AG09309 (cell line): Measurements from ENCODE around the gene RAB19.

Source experiments
- DNase-seq: peaks from one replicate; pipeline ENCODE4 v3.0.0-alpha.2; 2010; ENCODE audit warnings: low read depth
- H3K4me3 ChIP-seq: 2 replicates; pipeline ENCODE4 v1.5.1; 2011; ENCODE audit warnings: mild to moderate bottlenecking, low read depth, low read length, moderate library complexity; ENCODE audit not compliant: control insufficient read depth
- TF ChIP-seq, protein P1 (sequence below): IDR thresholded peaks from 2 replicates; pipeline ENCODE4 v1.5.1; 2011; ENCODE audit warnings: mild to moderate bottlenecking, low read depth, low read length, inconsistent platforms; ENCODE audit not compliant: insufficient read depth, control insufficient read depth; ENCODE audit errors: missing control alignments

The RAB19 gene

DNA sequence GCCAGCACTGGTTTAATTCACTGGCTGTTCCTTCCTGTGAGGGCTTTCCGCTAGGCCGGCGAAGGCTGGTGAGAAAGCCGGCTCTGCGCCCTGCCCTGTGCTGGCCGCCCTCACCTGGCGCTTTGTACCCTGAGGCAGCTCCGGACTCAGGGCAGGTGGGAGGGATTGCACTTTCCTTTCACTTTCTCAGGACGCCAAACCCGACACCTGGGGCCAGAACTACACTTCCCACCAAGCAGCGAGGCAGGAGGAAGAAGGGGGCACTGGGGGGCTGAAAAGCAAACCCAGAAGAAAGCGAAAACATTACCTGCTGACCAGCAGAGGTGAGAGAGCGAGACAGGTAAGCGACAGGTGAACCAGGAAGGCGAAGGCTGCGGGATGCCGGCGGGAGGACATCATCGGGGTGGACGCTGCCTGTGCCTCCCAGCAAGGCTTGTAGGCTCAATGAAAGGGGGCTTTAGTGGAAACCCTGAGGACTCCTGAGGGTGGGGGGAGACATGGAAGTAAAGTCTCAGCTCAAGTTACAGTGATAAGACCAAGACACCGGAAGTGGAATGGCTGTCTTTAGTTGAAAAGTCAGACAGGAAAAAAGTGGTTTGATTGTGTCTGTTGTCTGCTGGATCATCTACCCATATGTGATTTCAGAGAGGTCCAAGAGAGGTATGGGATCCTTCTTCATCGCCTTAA lies at the start of gene RAB19:
TSS of gene RAB19 (plus strand) at position 181 of the 687 bp plus-strand sequence. CDS start 3,589 bp downstream, outside the sequence.
- DNase-seq, result no peak
- no peak within 1 kb of the TSS for H3K4me3 ChIP-seq
- TF ChIP-seq, protein P1, sequence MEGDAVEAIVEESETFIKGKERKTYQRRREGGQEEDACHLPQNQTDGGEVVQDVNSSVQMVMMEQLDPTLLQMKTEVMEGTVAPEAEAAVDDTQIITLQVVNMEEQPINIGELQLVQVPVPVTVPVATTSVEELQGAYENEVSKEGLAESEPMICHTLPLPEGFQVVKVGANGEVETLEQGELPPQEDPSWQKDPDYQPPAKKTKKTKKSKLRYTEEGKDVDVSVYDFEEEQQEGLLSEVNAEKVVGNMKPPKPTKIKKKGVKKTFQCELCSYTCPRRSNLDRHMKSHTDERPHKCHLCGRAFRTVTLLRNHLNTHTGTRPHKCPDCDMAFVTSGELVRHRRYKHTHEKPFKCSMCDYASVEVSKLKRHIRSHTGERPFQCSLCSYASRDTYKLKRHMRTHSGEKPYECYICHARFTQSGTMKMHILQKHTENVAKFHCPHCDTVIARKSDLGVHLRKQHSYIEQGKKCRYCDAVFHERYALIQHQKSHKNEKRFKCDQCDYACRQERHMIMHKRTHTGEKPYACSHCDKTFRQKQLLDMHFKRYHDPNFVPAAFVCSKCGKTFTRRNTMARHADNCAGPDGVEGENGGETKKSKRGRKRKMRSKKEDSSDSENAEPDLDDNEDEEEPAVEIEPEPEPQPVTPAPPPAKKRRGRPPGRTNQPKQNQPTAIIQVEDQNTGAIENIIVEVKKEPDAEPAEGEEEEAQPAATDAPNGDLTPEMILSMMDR, result no peak

GRCh38 chr7:140358024-140358411 lies 45.8 kb upstream of the RAB19 start:
- no peak for DNase-seq
- TF ChIP-seq, protein P1, result no peak

DNA sequence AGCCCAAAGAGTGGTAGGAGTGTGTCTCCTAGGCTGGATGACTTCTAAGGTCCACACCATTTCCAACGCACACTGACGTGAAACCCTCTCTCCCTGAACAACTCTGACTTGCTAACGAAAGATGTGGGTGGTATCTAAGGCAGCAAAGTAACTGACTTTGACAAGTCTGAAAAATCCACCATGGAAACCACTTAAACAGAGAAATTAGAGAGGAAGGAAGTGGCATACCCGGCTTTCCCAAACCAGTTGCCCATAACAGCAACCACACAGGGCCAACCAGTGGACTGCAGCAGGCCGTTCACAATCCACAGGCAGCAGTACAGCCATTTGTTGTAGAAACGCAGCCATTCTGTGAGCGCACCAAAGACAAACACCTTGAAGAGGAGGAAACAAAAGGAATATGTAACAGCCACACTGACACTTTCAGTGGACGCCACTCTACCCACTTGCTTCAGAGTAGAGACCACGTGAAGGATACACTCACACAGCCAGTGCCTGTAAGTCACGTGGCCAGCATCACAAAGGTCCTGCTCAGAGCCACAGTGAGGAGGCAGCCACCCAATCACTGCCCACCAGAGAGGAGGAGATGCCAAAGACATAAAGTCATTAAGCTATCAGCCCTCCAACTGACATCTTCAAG lies 45.3 kb upstream of the RAB19 start:
- no peak overlapping the region for H3K4me3 ChIP-seq
- TF ChIP-seq, protein P1, result no peak
- no peak for DNase-seq

More at GRCh38 chr7:140358024-140358411, 45.8 kb upstream of the RAB19 start:
- H3K4me3 ChIP-seq, result no peak overlapping the region

DNA sequence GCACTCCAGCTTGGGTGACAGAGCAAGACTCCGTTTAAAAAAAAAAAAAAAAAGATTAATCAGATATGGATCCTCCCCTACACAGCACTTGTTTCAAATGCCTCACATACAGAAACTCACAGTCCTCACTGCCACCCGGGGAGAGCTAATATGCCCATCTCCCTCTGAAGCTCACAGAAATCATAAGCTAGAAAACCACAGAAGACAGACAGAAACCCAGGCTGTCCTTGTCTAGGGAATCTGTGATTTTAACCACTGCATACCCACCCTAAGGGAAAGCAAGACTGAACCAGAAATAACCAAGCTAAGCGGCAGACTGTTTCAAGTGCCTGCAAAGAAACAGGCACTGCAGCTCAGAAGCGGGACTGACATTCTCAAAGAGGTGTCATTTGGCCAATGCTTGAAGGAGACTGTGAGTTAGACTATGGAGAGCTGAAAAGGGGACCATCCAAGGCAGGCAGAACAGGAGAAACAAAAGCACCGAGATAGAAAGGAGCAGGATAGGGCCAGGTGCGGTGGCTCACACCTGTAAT lies 43.1 kb upstream of the RAB19 start:
- DNase-seq, result no peak
- TF ChIP-seq, protein P1, result no peak
- H3K4me3 ChIP-seq, result no peak overlapping the region

DNA sequence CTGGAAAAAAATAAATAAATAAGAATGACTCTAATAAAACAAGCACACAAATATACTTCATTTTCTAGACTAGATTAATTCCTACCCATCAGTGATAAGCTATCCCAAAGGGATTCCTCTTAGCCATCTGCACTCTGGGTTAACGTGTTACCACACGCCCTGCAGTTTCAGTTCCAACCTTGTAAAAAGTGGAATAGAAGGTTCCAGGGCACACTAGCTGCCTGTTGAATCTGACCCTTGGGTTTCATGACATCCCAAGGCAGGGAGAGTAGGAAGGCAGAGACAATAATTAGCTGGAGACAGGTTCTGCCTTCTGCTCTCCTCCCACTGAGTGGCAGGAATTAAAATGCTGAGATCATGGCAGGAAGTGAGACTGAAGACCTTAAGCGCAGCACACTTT lies 39.0 kb upstream of the RAB19 start:
- no peak for DNase-seq
- TF ChIP-seq, protein P1, result no peak
- H3K4me3 ChIP-seq, result no peak overlapping the region

DNA sequence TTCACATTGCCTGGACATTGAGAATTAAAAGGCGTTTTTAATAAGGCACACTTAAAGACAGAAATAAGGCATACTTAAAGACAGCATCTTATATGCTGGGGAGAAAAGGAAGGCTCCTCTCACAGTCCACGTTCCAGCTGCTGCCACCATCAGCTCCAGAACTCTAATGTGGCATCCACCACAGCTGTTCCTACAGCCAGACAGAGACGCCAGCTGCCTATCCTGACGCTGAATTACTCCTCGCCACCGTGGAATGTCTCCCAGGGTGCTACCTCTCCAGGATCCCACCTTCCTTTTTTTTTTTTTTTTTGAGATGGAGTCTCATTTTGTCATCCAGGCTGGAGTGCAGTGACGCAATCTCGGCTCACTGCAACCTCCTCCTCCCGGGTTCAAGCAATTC lies 36.3 kb upstream of the RAB19 start:
- no peak for DNase-seq
- H3K4me3 ChIP-seq, result no peak overlapping the region
- TF ChIP-seq, protein P1, result no peak
